PFSK-1 (cell line): Measurements from ENCODE around the gene RYR2.

Experiments
- FOXP2 ChIP-seq: optimal IDR thresholded peaks from 2 replicates; pipeline ENCODE3; 2011; ENCODE audit warnings: borderline replicate concordance, control low read depth, inconsistent platforms; ENCODE audit not compliant: insufficient read depth; ENCODE audit errors: extremely low read length, extremely low read depth
- POLR2AphosphoS5 ChIP-seq: IDR thresholded peaks from 2 replicates; pipeline ENCODE4 v1.6.1; 2012; ENCODE audit warnings: low read depth, mild to moderate bottlenecking, control low read depth, low read length, moderate library complexity
- REST ChIP-seq, 2 experiments: IDR thresholded peaks; 2 replicates each; pipeline versions ENCODE4 v1.6.1 to v1.8.0; 2011 to 2012; ENCODE audit warnings: low read depth in 2 of 2, low read length in 2 of 2, control low read depth in 1 of 2, inconsistent platforms in 1 of 2, mild to moderate bottlenecking in 1 of 2, moderate library complexity in 1 of 2; ENCODE audit not compliant: insufficient read depth in 1 of 2
- TAF1 ChIP-seq: IDR thresholded peaks from 2 replicates; pipeline ENCODE4 v1.6.1; 2012; ENCODE audit warnings: low read length, control low read depth, borderline replicate concordance; ENCODE audit not compliant: insufficient read depth

GRCh38 chr1:237012361-237012760 is 29.6 kb upstream of the RYR2 start:
- no peak for TF ChIP-seq POLR2AphosphoS5
- no peak for TF ChIP-seq REST (IDR thresholded peaks at IDR 0.05; ENCODE audit: insufficient read depth in 1 of 2, low read depth in 2 of 2, low read length in 2 of 2)
- no peak for TF ChIP-seq FOXP2
- no peak for TF ChIP-seq TAF1
